GM21367 (cell line): Measurements from ENCODE around the gene SLC1A2.

Source experiments
- ATAC-seq: cut with Tn5 transposase; IDR thresholded peaks from one replicate; pipeline ENCODE4 v1.9.1; 2021; ENCODE audit not compliant: unreplicated experiment

Gene SLC1A2

DNA sequence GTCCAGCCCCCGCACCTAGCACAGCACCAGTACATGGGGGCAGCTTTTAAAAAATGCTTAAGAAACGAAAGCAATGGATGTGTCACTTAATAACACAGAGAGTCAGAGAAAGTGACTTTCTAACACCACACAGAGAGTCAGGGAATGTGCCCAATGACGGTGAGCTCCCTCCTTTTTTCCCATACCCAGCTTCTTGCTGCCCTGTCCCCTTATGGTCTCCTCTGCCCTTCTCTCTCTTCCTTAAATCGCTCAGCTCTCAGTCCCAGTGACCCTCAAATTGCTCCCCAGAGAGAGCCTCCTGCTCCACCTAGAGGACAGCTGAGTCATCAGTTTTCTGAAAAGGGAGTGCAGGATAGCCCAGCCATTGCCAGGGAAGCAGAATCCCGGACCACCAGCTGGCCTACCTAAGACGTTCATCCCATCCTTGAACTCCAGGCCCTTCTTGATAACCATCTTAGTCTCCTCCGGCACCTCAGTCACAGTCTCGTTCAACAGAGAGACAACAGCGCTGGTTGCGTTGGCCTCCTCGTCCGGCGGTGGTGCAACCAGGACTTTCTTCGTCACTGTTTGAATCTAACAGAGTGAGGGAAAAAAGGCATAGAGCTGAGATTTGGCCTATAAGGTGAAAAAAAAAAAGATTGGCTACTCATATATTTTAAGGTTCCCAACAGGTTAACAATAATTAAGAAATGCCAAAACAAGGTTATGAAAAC, 113.5 kb downstream of the SLC1A2 start:
- ATAC-seq: no peak

DNA sequence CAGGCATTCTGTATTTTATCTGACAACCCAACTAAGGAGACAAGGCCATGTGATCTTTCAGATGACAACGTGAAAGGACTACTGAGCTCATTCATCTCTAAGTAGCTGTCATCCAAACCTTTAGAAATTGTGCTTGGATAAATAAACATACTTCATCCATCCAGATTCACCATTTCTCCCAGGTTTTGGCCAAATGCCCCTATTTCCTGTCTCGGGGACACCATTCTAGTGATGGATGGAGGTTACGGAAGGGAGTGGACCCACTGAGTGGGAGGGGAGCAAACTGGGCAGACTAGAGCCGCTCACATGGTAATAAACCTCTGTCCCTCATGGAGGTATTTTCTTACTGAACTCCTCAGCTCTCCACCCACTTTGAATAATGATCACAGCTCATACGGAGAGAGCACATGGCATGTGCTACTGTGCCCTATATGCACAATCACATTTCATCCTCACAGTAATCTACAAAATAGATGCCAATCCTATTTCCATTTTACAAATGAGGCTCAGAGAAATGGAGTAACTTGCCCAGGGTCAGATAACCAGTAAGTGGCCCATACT, 114.4 kb downstream of the SLC1A2 start:
- no peak for ATAC-seq

DNA sequence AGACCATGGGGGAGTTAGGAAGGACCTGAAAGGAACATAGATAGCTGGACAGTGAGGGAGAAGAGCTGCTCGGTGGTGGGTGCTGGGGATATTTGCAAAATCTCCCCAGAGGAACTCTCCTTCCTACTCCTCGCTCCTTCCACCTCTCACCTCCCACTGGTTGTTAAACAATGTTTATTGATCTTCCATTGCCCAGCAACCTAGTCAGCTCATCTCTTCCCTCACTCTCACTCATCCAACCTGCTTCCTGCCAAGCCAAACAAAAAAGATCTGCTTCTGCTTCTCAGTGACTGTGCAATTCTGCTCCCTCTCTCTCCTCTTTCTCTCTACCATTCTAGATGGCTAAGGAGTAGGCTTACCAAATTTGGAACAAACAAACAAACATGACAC, 115.0 kb downstream of the SLC1A2 start:
- ATAC-seq: no peak

DNA sequence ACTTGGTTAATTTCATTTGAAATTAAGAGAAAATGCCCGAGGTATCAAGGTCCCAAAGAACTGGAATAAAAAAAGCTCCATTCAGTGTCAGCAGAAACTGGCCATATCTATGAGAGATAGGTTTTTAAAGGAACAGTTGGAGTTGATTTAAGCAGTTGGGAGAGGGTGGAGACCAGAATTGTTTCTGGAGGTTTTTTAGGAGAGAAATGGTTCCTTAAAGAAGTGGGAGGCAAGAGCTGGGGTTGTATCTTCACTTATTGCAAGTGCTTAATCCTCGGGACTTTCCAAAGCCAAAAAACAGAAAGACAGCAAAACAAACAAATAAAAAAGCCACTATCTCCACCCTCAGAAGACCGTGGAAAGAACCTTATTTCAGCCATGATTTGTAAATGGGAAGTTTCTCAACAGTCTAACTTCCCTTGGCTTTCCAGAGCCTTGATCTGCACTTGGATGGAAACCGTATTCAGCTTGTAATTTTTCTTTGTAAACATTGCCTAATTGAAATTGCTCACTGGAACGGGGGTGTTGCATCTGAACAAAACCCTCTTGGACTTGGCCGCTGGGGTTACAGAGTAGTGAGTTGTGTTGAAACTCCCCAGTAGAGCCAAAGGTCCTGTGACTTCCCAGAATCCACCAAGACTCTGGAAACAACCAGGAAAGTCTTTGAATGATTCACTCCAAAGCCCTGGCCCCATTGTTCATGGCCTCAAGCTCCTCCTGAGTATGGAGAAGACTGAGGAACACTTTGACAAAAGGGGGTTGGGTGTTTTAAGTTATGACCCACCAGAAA, 115.6 kb downstream of the SLC1A2 start:
- no peak for ATAC-seq

DNA sequence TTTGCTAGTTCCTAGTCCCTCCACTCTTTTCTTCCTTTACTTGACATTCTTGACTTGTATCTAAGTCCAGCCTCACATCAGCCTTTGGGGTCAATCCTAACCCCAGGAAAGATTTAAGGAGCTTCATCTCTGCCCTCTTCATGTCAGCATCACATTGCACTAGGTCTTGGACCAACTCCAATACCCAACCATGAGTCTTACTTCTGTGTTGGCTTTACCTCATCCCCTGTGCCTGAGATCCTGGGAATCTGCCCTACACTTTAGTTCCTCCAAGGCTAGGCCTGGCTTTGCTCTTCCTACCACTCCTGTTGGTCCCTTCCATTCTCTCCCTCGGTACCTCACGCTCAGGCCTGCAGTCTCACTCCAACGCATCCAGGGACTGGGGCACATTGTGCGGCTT, 117.0 kb downstream of the SLC1A2 start:
- ATAC-seq: no peak

DNA sequence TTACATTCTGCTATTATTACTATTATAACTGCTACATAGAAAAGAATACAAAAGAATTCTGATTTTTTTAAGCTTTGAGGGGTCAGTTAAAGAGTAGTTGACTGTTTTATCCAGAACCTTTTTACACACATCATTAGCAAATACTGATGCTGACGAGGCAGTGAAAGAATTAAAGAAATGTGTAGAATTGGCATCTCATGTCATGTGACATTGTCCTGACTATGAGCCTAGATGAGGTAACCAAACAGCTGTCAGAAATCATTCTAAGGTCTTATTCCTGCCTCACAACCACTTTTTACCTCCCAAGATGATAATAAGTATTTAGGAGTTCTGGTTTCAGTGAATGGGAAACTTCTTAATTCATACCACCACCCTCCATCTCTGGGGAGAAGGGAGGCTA, 121.0 kb downstream of the SLC1A2 start:
- no peak for ATAC-seq

DNA sequence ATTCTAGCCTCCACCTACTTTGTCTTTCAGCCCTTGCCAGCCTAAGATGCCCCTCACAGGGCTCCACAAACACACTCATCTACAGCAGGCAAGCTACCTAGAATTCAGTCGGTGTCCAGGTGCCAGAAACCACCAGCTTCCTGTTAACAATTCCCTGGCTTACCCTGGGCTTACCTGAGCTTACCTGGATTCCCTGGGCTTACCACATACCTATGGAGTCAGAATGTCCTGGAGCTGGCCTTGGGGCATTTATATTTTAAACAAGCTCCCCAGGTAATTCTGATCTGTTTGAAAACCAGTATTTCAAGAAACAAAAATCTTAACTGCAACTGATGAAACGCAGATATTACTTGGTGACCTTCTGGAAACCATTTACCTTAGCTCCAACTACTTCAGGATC, 123.6 kb downstream of the SLC1A2 start:
- no peak for ATAC-seq

DNA sequence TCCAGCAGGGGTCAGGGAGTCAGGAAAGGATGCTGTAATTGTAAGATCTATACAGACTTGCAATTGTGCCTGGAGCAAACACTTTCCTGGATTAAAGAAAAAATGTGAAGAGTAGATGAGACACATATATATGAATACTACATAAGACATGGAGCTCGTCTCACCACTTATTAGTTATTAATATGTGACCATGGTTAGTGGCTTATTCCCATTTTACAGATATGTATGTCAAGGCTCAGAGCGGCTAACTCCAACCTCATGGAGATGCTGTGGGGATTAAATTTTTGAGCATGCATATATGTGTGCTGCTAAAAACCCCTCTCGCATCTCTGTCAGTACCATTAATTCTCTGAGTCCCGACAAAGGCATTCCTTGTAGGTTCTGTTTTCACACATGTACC, 125.7 kb downstream of the SLC1A2 start:
- no peak for ATAC-seq

DNA sequence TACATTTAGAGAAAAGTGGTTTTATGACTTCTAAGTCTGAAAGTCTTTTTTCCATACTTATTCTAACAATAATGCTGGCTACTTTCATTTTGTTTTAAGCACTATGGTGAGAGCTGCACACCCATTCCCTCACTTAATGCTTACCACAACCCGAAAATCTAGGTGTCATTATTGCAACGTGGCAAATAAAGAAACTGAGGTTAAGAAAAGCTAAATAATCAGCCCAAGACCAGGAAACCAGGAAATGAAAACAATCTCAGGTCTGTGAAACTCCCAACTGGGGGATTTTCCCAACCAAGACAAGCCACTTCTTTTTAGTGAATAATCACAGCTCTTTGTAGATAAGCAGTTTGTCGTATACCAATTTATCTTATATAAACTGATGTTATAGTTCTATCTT, 126.3 kb downstream of the SLC1A2 start:
- ATAC-seq: no peak

DNA sequence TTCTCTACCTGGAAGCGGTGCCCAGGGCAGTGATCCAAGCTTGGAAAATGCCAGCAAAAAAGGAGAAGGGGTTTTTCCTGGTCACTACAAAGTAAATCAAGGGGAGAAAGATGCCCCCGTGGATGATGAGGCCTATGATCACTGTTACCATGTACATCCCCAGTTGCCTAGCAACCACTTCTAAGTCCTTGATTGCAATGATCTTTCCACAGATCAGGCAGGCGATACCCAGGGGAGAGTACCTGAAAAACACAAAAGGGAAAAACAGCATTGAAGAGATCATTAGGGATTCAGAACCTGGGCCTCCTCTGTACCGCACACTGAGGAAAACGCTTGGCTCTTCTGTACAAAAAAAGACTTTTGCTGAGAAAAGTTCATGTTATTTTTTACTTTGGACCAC, 127.1 kb downstream of the SLC1A2 start:
- ATAC-seq: no peak

DNA sequence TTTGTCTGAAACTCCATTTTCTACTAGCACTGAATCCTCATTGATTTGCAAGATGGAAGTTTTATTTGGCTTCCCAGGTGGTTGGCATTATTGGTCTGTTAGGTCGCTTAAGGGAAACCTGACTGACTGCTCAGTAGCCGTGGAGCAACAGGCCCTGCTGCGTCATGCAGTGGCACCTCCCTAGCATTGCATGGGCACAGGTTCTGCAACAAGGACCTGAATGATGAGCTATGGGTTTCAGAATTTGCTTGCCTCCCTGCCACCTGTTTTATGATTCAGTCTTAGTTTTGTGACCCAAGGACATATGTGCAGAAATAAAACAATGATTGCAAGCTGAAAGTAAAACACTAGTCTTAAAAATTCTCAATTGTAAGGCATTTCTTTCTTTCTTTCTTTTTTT, 128.5 kb downstream of the SLC1A2 start:
- no peak for ATAC-seq

DNA sequence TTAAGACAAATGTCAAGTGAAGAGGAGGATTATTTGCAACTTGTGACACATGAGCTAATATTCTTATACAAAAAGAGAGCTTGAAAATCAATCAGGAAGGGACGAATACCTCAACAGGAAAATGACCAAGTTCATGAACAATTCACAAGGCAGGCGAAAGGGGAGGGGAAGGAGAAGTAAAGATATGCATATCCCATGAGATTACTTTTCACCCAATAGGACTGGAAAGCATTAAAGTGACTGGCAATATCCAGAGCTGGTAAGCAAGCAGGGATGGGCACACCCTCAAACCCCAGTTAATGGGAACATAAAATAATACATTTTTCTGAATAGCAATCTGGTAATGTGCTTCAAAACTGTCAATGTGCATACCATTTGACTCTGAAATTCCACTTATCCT, 129.5 kb downstream of the SLC1A2 start:
- no peak for ATAC-seq

DNA sequence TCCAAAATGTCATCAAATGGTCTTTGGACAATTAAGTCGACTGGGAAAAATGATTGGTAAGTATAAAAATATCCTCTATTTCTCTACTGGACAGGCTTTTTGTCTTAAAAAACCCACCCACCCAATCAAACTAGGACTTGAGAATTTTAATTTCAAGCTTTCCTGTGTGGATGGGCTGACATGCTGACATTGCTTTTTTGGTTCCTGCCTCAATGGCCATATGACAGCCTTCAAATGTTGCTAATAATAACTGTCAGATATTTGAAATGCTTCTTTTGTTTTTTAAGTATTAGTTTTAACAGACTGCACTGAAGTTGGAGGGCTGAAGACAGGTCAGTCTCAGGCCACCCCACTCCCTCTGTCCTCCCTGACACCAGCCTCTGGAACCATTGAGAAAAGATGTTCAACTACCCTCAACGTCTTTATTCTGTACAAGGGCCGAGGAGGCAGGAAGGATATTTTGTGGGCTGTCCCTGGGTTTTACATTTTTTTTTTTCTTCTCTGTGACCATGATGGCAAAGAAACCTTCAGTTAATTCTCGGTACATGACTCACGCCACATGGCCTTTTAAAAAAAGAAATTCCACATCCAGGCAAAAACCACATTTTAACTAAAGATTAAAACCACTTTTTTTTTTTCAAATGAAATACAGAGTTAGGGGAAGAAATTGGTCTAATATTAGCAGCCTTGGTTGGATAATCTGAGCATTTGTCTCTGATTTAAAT, 130.4 kb downstream of the SLC1A2 start:
- ATAC-seq: no peak

DNA sequence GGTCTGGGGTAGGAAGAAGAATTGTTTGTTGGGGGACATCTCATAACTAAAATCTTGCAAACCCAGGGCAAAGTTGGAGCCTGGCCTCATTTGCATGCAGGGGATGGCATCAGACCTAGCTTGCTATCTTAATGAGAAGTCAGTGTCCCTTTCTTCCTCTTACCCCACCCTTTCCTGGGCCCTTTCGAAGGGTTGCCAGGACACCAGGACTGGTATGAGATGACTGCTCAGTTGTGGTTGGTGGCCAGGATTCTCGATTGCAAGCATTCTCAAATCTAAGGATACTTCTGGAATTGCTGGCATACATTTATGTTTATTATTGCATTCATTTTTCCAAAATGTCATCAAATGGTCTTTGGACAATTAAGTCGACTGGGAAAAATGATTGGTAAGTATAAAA, 131.0 kb downstream of the SLC1A2 start:
- ATAC-seq: no peak

DNA sequence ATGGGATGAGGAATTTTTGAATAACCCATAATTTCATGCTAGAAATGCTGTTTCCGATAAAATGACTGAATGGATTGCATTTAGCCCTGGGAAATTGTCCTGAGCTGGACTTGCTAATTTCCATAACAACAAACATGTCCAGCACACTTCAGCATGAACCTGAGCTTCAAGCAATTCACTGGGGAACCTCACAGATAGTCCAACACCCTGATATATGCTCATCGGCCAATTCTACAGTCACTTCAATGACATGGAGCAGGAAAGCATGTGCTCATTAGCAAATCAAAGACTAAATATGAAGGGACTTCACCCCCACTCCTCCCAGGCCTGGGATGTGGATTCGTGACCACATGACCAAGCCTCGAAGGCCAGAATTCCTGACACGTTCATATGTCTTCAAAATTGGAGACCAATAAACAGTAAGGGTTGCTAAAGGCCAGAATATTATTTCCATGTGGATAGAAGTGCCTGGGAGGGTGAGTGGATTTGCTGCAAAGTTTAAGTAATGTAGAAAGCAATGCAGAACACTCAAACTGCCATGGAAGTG, 131.9 kb downstream of the SLC1A2 start:
- no peak for ATAC-seq

DNA sequence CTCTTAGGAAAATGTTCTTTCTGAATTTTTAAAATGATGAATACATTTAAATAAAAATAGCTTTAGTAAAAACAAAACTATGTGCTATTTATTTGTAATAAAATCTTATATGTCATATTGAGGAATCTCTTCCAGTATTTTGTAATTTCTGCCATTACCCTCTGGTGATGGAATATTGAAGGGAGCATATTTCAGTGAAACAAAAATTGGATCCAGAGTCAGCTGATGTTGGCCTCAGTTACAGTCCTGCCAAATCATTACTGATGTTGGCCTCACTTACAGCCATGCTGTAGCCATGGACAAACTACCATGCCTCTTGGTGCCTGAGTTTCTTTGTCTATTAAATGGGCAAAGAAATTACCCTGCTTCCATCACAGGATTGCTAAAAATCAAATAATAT, 133.2 kb downstream of the SLC1A2 start:
- ATAC-seq: no peak

DNA sequence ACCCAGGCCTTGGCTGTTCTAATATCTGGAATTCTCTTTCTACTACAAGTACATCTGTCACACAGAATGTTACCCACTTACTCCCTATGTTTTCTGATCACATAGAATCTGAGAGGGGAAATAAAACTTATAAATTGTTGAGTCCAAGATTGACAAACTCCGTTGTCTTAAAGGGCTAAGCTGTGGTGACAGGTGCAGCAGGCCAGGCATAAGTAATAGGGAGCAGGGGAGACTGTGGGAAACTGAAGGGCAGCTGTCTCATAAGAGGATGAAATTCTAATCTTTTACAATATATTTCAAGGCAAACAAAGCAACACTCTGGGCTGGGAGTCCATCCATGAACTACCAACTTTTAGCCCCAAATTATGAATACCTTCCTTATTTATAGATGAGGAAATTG, 133.9 kb downstream of the SLC1A2 start:
- ATAC-seq: no peak

DNA sequence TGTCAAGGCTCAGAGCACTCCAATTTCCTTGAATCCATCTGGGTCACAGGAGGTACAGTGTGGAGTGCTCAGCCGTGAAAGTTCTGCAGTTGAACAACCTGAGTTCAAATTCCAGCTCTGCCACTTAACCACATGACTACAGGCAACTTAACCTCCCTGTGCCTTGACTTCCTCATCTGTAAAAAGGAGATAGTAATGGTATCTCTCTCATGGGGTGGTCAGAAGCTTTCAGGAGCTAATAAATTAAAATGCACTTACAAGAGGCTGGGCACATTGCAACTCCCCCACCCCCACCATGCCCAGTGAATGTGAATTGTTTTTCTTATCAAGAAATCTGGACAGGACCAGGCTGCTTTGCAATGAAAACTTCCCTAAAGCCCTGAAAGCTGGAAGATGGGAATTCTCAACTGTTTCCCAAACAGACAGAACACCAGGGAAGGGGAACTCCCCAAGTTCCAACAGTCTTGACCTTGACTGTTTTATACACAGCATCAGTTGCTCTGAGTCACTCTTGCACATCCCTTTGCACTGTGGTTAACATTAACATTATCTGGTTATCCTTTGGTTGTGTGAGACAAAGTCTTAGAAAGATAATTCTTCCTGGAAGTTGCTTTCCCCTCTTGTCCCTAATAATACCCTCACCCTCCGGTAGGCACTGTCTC, 137.0 kb downstream of the SLC1A2 start:
- no peak for ATAC-seq

DNA sequence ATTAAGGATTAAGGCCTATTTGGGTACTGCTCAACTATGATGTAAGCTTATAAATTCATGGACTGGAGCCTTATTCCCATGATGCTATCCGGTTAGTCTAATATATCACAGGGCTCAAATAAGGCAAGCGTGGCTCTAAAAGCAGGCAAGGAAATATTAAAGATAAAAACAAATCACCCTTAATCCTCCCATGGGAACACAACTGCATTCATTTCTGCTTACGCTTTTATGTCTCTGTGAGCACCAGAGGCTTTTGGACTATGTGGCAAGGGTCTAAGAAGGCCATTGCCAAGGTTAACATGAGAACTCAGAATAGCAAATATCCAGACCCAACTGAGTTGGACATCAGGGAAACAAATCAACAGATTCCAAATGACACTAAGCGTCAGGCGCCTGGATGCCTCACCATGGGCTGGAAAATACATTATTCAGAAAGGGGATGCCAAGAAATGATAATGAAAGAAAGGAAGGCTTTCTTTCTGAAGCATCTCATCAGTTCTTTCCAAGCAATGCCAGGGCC, 138.1 kb downstream of the SLC1A2 start:
- ATAC-seq: no peak

DNA sequence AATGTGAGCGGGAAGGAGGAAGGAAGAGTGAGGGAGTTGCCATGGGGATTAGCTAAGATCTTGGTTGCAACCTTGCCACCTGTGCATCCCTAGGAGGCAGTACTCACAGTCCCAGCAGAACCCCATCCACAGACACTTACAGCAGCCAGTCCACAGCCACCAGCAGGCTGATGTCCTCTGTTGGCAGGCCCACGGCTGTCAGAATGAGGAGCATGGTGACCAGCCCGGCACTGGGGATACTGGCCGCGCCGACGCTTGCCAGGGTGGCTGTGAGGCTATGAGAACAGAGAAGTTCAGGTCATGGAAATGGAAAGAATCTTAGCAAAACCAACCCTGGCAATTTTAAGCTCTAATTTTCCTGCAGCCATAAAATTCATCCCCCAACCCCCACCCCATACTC, 138.6 kb downstream of the SLC1A2 start:
- no peak for ATAC-seq

DNA sequence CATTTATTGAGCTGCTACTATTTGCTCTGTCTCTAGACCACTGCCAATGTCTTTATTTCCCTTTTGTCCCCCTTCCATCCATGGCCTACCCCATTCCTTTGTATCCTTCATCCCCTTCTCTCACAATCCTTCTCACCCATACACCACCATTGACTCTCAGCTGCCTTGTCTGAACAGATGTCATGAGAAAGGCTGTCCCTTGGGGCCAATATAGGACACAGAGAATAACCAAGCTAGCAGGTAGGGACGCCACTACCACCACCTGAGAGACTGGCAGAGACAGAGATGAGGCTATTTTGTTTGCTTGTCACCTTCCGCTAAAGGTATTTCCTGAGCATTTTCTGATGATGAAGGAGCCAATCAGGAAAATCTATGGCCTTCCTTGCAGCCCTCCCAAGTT, 141.5 kb downstream of the SLC1A2 start:
- no peak for ATAC-seq
